Smooth muscle cell (in vitro differentiated cells): ENCODE data around the gene MYO6. TPM values are rescaled to one million over a fixed set of nuclear protein-coding genes. Genes with fewer than 3 reads are reported as not detected.

Experiments
- DNase-seq: peaks from one replicate; lab custom pipeline; 2025; ENCODE audit not compliant: unreplicated experiment; lab: John Stamatoyannopoulos, UW
- H2AFZ ChIP-seq: fragments of 200-600 bp; sonication (generic); 2 replicates; pipeline ENCODE4 v1.6.0; 2016; ENCODE audit warnings: antibody characterized with exemption, low read depth, mild to moderate bottlenecking
- H3F3A ChIP-seq: fragments of 200-600 bp; sonication (generic); 2 replicates; pipeline ENCODE4 v1.6.0; 2017; ENCODE audit warnings: antibody characterized with exemption, low read depth
- H3K27ac ChIP-seq: fragments of 200-600 bp; sonication (generic); 2 replicates; pipeline ENCODE4 v1.5.1; 2016; ENCODE audit warnings: low read depth, mild to moderate bottlenecking
- H3K27me3 ChIP-seq: fragments of 200-600 bp; sonication (generic); 2 replicates; pipeline ENCODE4 v1.6.1; 2016; ENCODE audit warnings: low read depth, mild to moderate bottlenecking
- H3K36me3 ChIP-seq: fragments of 200-600 bp; sonication (generic); 2 replicates; pipeline ENCODE4 v1.5.1; 2016; ENCODE audit warnings: low read depth
- H3K4me1 ChIP-seq: fragments of 200-600 bp; sonication (generic); 2 replicates; pipeline ENCODE4 v1.5.1; 2016; ENCODE audit warnings: low read depth
- H3K4me2 ChIP-seq: fragments of 200-600 bp; sonication (generic); 2 replicates; pipeline ENCODE4 v1.6.0; 2016; ENCODE audit warnings: mild to moderate bottlenecking
- H3K4me3 ChIP-seq: fragments of 200-600 bp; sonication (generic); 2 replicates; pipeline ENCODE4 v1.5.1; 2016; ENCODE audit warnings: mild to moderate bottlenecking
- H3K79me2 ChIP-seq: fragments of 200-600 bp; sonication (generic); 2 replicates; pipeline ENCODE4 v1.6.0; 2016; ENCODE audit warnings: low read depth, mild to moderate bottlenecking
- H3K9ac ChIP-seq: fragments of 200-600 bp; sonication (generic); 2 replicates; pipeline ENCODE4 v1.6.0; 2016; ENCODE audit warnings: low read depth
- H3K9me3 ChIP-seq: fragments of 200-600 bp; sonication (generic); replicated peaks from 2 replicates; pipeline ENCODE4 v1.5.1; 2016; ENCODE audit warnings: low read depth
- H4K20me1 ChIP-seq: fragments of 200-600 bp; sonication (generic); 2 replicates; pipeline ENCODE4 v1.6.0; 2016; ENCODE audit warnings: low read depth
- WGBS: methylation state at CpG from one replicate; pipeline ENCODE4 v1.1.7; 2016; ENCODE audit warnings: low lambda C conversion rate; 5-methylcytosine and 5-hydroxymethylcytosine counted together
- polyA plus RNA-seq: library from polyadenylated mRNA; unstranded; fragments of >200 nt; fragmentation: Nextera tagmentation; extraction: Ambion mirVana; gene quantifications from 2 replicates; pipeline ENCODE4 v1.2.1, GENCODE V29; 2016
- total RNA-seq: library from RNA; depleted of rRNA; stranded (reverse); fragments of >200 nt; gene quantifications from 2 replicates; pipeline ENCODE4 v1.2.3, GENCODE V29; 2014
- TF ChIP-seq, protein P1 (sequence below): fragments of 200-600 bp; sonication (generic); IDR thresholded peaks from 2 replicates; pipeline ENCODE4 v1.5.1; 2017; ENCODE audit warnings: borderline replicate concordance, mild to moderate bottlenecking, antibody characterized with exemption; ENCODE audit not compliant: insufficient read depth, poor library complexity, severe bottlenecking

Gene MYO6
- total and polyA plus RNA-seq, 2 experiments from 2014 or later, result 10.6 to 22.1 TPM

DNA sequence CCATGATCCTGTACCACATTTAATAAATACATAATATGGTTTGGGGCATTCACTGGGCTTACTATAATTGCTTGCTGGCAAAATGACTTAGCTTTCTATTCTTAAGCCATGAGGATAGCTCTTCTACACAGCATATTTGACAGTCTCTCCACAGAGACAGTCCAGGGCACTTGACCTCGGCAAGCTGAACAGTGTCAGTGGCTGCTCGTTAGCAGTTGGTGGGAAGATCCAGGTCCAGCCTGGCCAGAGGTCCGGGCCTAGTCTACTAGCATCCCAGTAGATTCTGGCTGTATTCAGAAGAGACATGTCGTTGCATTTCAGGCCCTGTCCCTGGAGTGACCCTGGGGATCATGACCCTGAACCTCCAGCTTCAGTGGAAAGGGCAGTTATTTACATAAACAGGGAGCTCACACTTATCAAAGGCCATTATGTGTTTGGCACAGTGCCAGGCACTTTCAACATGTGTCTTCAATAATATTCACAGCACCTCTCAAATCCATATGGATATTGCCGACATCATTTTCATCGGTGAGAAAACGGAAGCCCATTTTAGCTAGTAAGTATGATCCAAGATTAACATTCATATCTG lies 184.4 kb downstream of the MYO6 start:
- Histone ChIP-seq H3K4me3 (no peak overlapping the region), H3K36me3 (no peaks in the 10 kb centered on the region), H3K4me1 (peaks cover 11% of the 10 kb centered on the region), H3F3A (peaks cover 3% of the 10 kb centered on the region), H3K9ac (no peak overlapping the region), H2AFZ (no peak overlapping the region), H3K9me3 (no peaks in the 10 kb centered on the region), H3K27ac (no peak overlapping the region), H3K79me2 (no peaks in the 10 kb centered on the region), H4K20me1 (no peaks in the 10 kb centered on the region), H3K4me2 (no peak overlapping the region), H3K27me3 (no peaks in the 10 kb centered on the region)
- TF ChIP-seq, protein P1, sequence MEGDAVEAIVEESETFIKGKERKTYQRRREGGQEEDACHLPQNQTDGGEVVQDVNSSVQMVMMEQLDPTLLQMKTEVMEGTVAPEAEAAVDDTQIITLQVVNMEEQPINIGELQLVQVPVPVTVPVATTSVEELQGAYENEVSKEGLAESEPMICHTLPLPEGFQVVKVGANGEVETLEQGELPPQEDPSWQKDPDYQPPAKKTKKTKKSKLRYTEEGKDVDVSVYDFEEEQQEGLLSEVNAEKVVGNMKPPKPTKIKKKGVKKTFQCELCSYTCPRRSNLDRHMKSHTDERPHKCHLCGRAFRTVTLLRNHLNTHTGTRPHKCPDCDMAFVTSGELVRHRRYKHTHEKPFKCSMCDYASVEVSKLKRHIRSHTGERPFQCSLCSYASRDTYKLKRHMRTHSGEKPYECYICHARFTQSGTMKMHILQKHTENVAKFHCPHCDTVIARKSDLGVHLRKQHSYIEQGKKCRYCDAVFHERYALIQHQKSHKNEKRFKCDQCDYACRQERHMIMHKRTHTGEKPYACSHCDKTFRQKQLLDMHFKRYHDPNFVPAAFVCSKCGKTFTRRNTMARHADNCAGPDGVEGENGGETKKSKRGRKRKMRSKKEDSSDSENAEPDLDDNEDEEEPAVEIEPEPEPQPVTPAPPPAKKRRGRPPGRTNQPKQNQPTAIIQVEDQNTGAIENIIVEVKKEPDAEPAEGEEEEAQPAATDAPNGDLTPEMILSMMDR, result no peak
- 87% methylated on average over 7 of the region's 7 CpGs for WGBS
- DNase-seq, result no peak

DNA sequence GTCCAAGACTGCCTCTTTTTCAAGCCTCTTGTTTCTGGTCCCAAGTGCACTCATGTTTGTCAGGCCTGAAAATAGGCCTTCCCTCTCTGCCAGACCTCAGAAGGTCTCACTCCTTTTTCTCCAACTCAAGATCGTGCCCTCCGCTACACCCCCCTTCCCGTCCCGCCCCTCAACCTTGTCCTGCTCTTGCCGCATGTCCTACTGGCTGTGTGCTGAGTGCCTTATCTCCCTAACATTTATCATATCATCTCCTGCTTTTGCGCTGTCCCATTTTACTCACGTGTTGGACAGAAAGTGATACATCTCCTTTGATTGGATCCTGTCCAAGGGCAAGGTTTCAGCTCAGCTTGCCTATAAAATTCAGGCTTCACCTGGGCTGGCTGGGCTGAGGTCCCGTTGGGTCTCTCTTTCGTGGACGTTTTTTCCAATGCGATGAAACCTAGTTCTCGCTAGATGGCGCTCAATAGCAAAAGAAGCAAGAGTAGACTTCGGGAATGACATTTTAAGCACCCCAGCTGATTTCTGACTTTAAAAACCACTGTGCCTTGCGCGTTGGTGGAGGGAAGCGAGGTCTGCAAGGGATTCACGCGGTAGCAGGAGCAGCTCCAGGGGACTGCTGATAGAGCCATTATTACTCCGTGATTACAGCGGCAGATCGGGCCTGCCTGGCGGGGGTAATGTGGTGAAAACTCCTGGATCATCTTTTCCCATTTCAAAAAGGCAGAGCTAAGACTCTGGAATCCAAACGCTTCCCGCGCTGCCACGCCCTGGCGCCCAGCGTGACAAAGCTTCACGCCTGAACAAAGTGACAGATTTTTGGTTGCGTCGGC lies 185.8 kb downstream of the MYO6 start:
- Histone ChIP-seq H3K4me1 (peaks cover 11% of the 10 kb centered on the region), H3K79me2 (no peaks in the 10 kb centered on the region), H4K20me1 (no peaks in the 10 kb centered on the region), H3K27ac (no peak overlapping the region), H3K4me3 (peak overlapping the region; percentile 61), H2AFZ (peak overlapping the region; percentile 94), H3K4me2 (peak overlapping the region; percentile 97), H3K27me3 (no peaks in the 10 kb centered on the region), H3K9me3 (no peaks in the 10 kb centered on the region), H3K9ac (no peak overlapping the region), H3F3A (peaks cover 3% of the 10 kb centered on the region), H3K36me3 (no peaks in the 10 kb centered on the region)
- peak; percentile 5 for DNase-seq
- TF ChIP-seq, protein P1, result peak; percentile 80
- WGBS, result 9% methylated on average over 32 of the region's 32 CpGs

DNA sequence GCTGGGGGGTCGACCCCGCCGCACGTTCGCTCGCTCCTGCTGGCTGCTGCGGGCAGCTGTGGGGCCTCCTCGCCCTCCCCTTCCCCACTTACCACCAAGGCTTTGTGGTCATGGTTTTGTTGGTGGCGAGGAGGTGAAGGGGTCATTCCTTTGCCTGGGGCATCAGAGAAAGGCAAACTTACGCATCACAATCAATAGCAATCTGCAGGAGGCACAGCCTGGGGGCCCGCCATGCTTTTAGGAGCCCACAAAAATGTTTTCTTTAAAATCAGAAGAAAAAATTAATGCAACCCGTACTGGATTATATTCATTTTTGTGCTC lies 186.4 kb downstream of the MYO6 start:
- DNase-seq, result no peak
- Histone ChIP-seq H3K27me3 (no peaks in the 10 kb centered on the region), H3K4me1 (peaks cover 16% of the 10 kb centered on the region), H4K20me1 (no peaks in the 10 kb centered on the region), H3K9ac (no peak overlapping the region), H3K4me2 (peak overlapping the region; percentile 97), H3K4me3 (peak overlapping the region; percentile 61), H2AFZ (peak overlapping the region; percentile 94), H3K36me3 (no peaks in the 10 kb centered on the region), H3K27ac (no peak overlapping the region), H3K79me2 (no peaks in the 10 kb centered on the region), H3K9me3 (no peaks in the 10 kb centered on the region), H3F3A (peaks cover 3% of the 10 kb centered on the region)
- WGBS, result 20% methylated on average over 12 of the region's 12 CpGs
- TF ChIP-seq, protein P1, result no peak

DNA sequence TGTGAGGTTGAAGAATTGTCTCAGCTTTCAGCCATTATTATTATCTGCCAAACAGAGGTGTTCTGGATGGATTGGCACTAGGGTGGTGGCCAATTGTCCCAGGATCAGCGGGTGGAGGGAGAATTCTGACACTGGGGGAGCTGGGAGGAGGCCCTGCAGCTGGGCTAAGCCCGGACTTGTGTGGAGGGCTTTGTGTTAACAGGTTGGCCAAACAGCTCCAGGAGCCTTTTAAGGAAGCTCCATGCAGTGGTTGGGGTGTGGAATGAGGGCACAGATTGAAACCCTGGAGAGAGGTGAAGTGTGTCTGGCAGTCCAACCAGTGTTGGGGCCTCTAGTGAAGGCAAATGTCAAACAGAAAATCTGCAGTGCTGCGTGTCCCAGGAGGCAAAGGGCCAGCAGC lies 187.6 kb downstream of the MYO6 start:
- 87% methylated on average over 3 of the region's 3 CpGs for WGBS

More for the DNA sequence above, 187.6 kb downstream of the MYO6 start:
- Histone ChIP-seq H3K9me3 (no peaks in the 10 kb centered on the region), H3K27me3 (no peaks in the 10 kb centered on the region), H3K79me2 (no peaks in the 10 kb centered on the region), H3K36me3 (no peaks in the 10 kb centered on the region), H2AFZ (no peak overlapping the region), H3F3A (peaks cover 3% of the 10 kb centered on the region), H3K4me2 (no peak overlapping the region), H3K9ac (no peak overlapping the region), H3K4me1 (peaks cover 16% of the 10 kb centered on the region), H4K20me1 (no peaks in the 10 kb centered on the region), H3K27ac (no peak overlapping the region), H3K4me3 (no peak overlapping the region)
- TF ChIP-seq, protein P1, result no peak
- DNase-seq, result no peak
